Iris pigment epithelial cell (primary cell): ENCODE measurements around the gene SNORC.

ENCODE experiments used
- DNase-seq: peaks from one replicate; pipeline ENCODE4 v3.0.0-alpha.2; 2011; ENCODE audit warnings: low read depth

SNORC gene

GRCh38 chr2:232869138-232870017 lies 686 bp upstream of the SNORC start:
- DNase-seq: no peak

GRCh38 chr2:232870766-232871371 lies 805 bp downstream of the SNORC start:
- DNase-seq: no peak

- DNase-seq: no peak
Measured at GRCh38 chr2:232871418-232871834, 1.4 kb downstream of the SNORC start.

GRCh38 chr2:232871835-232872736 lies 2.0 kb downstream of the SNORC start:
- DNase-seq: no peak

GRCh38 chr2:232872826-232873225 lies 2.8 kb downstream of the SNORC start:
- no peak for DNase-seq

- no peak for DNase-seq
Measured at GRCh38 chr2:232873292-232873908, 3.3 kb downstream of the SNORC start.

GRCh38 chr2:232873909-232874641 lies 4.0 kb downstream of the SNORC start:
- no peak for DNase-seq

- no peak for DNase-seq
Measured at GRCh38 chr2:232874677-232875223, 4.7 kb downstream of the SNORC start.

- no peak for DNase-seq
Measured at GRCh38 chr2:232875256-232876121, 5.4 kb downstream of the SNORC start.

- DNase-seq: no peak
Measured at GRCh38 chr2:232876161-232876977, 6.3 kb downstream of the SNORC start.

- DNase-seq: no peak
Measured at GRCh38 chr2:232876978-232877441, 6.9 kb downstream of the SNORC start.

- DNase-seq: no peak
Measured at GRCh38 chr2:232877940-232878511, 8.0 kb downstream of the SNORC start.

- no peak for DNase-seq
Measured at GRCh38 chr2:232878855-232879617, 9.0 kb downstream of the SNORC start.

GRCh38 chr2:232879618-232880494 lies 9.8 kb downstream of the SNORC start:
- no peak for DNase-seq

GRCh38 chr2:232880764-232881351 lies 10.8 kb downstream of the SNORC start:
- DNase-seq: no peak

- no peak for DNase-seq
Measured at GRCh38 chr2:232882085-232882484, 12.0 kb downstream of the SNORC start.
